H1 (cell line): Measurements from ENCODE around the gene BAZ2B. TPM values are rescaled to one million over a fixed set of nuclear protein-coding genes. Genes with fewer than 3 reads are reported as not detected.

Source experiments
- CTCF ChIA-PET: fragments of 300-600 bp; sonication (Branson Sonifier 250); formaldehyde crosslinking; loops from one replicate; lab custom pipeline; 2021; ENCODE audit not compliant: partially characterized antibody; lab: Charles Lee
- POLR2A ChIA-PET: fragments of 300-600 bp; sonication (Branson Sonifier 250); formaldehyde crosslinking; loops from one replicate; lab custom pipeline; 2021; ENCODE audit warnings: inconsistent platforms; ENCODE audit not compliant: partially characterized antibody; lab: Charles Lee
- DNase-seq, 2 experiments: peaks; one replicate each; pipeline versions ENCODE4 v3.0.0 to v3.0.0-alpha.2; 2010 to 2022; ENCODE audit warnings: low spot score in 2 of 2, low read depth in 1 of 2, mixed read lengths in 1 of 2
- FAIRE-seq: peaks from 2 replicates; lab custom pipeline; 2011; peaks lifted over from hg19 to GRCh38; lab: Jason Lieb, UNC
- H2AFZ ChIP-seq: 2 replicates; pipeline ENCODE4 v1.8.1; 2012; ENCODE audit warnings: low read length, inconsistent platforms
- H2AK5ac ChIP-seq: 2 replicates; pipeline ENCODE4 v1.6.1; 2013; ENCODE audit warnings: low read depth, low read length
- H2BK120ac ChIP-seq: replicated peaks from 2 replicates; pipeline ENCODE3; 2013; ENCODE audit warnings: low read depth, low read length, inconsistent platforms
- H2BK12ac ChIP-seq: 2 replicates; pipeline ENCODE4 v1.6.1; 2013; ENCODE audit warnings: low read depth, low read length
- H2BK15ac ChIP-seq: 2 replicates; pipeline ENCODE4 v1.6.1; 2013; ENCODE audit warnings: low read length
- H2BK20ac ChIP-seq: 2 replicates; pipeline ENCODE4 v1.6.1; 2013; ENCODE audit warnings: low read length
- H2BK5ac ChIP-seq: 2 replicates; pipeline ENCODE4 v1.6.1; 2013; ENCODE audit warnings: low read depth, low read length
- H3K14ac ChIP-seq: 2 replicates; pipeline ENCODE4 v1.6.1; 2013; ENCODE audit warnings: inconsistent platforms; ENCODE audit not compliant: insufficient read length
- H3K18ac ChIP-seq: 2 replicates; pipeline ENCODE4 v1.6.1; 2013; ENCODE audit warnings: low read length; ENCODE audit errors: extremely low read depth
- H3K23ac ChIP-seq: 2 replicates; pipeline ENCODE4 v1.6.1; 2013; ENCODE audit warnings: inconsistent platforms; ENCODE audit not compliant: insufficient read length
- H3K23me2 ChIP-seq: 2 replicates; pipeline ENCODE4 v1.6.1; 2013; ENCODE audit warnings: low read depth, low read length
- H3K27ac ChIP-seq: 2 replicates; pipeline ENCODE4 v1.6.1; 2011; ENCODE audit warnings: low read depth, low read length, inconsistent platforms
- H3K27me3 ChIP-seq, 4 experiments: replicated peaks in 1 of 4; 1 replicate in 1 of 4; 2 replicates in 3 of 4; pipeline versions ENCODE4 v1.6.1 to v1.8.1; 2011 to 2013; ENCODE audit warnings: low read length in 3 of 4, mild to moderate bottlenecking in 3 of 4, inconsistent platforms in 2 of 4, mixed read lengths in 2 of 4, moderate library complexity in 1 of 4; ENCODE audit not compliant: control insufficient read depth in 3 of 4, insufficient read depth in 3 of 4; ENCODE audit errors: extremely low read depth in 1 of 4
- H3K36me3 ChIP-seq, 4 experiments: 2 replicates each; pipeline versions ENCODE4 v1.6.1 to v1.8.1; 2011 to 2013; ENCODE audit warnings: mild to moderate bottlenecking in 4 of 4, low read length in 3 of 4, moderate library complexity in 2 of 4, control low read depth in 1 of 4, inconsistent platforms in 1 of 4; ENCODE audit not compliant: insufficient read depth in 4 of 4, control insufficient read depth in 2 of 4
- H3K4ac ChIP-seq: replicated peaks from 2 replicates; pipeline ENCODE3; 2013; ENCODE audit warnings: low read length, low read depth, mixed read lengths, inconsistent platforms; ENCODE audit not compliant: insufficient read length
- H3K4me1 ChIP-seq, 4 experiments: replicated peaks in 1 of 4; 1 replicate in 1 of 4; 2 replicates in 3 of 4; pipeline versions ENCODE4 v1.6.1 to v1.8.1; 2011 to 2013; ENCODE audit warnings: low read length in 3 of 4, inconsistent platforms in 2 of 4, mixed read lengths in 1 of 4; ENCODE audit not compliant: insufficient read depth in 4 of 4, control insufficient read depth in 3 of 4
- H3K4me2 ChIP-seq, 2 experiments: 2 replicates each; pipeline versions ENCODE4 v1.6.1 to v1.8.1; 2011 to 2013; ENCODE audit warnings: low read depth in 2 of 2, low read length in 2 of 2, control low read depth in 1 of 2, inconsistent platforms in 1 of 2, mild to moderate bottlenecking in 1 of 2; ENCODE audit not compliant: insufficient read depth in 1 of 2
- H3K4me3 ChIP-seq, 4 experiments: fragments of 200-600, 300-600 bp in 1 of 4; sonication (generic), shearing (Covaris generic), sonication (Bioruptor Twin) in 1 of 4; 2 replicates each; pipeline versions ENCODE4 v1.5.1 to v1.8.1; 2011 to 2016; ENCODE audit warnings: low read length in 4 of 4, low read depth in 3 of 4, control low read depth in 2 of 4, inconsistent platforms in 2 of 4, mild to moderate bottlenecking in 2 of 4, mixed read lengths in 1 of 4, moderate library complexity in 1 of 4; ENCODE audit not compliant: insufficient read depth in 2 of 4; ENCODE audit errors: extremely low read depth in 1 of 4
- H3K56ac ChIP-seq: replicated peaks from 2 replicates; pipeline ENCODE3; 2013; ENCODE audit warnings: low read depth, mild to moderate bottlenecking, mixed read lengths, low read length, inconsistent platforms; ENCODE audit not compliant: insufficient read length
- H3K79me1 ChIP-seq: 2 replicates; pipeline ENCODE4 v1.6.1; 2013; ENCODE audit warnings: low read depth, low read length, control low read depth
- H3K79me2 ChIP-seq, 2 experiments: 2 replicates each; pipeline versions ENCODE4 v1.6.1 to v1.8.1; 2012 to 2013; ENCODE audit warnings: low read length in 2 of 2, mild to moderate bottlenecking in 2 of 2, inconsistent platforms in 1 of 2; ENCODE audit not compliant: insufficient read depth in 2 of 2, control insufficient read depth in 1 of 2
- H3K9ac ChIP-seq, 4 experiments: replicated peaks in 1 of 4; 1 replicate in 1 of 4; 2 replicates in 3 of 4; pipeline versions ENCODE4 v1.6.1 to v1.8.1; 2011 to 2013; ENCODE audit warnings: low read depth in 3 of 4, low read length in 3 of 4, control low read depth in 2 of 4, mild to moderate bottlenecking in 2 of 4, moderate library complexity in 2 of 4, inconsistent platforms in 1 of 4; ENCODE audit errors: extremely low read depth in 1 of 4
- H3K9me3 ChIP-seq, 2 experiments: 2 replicates each; pipeline versions ENCODE4 v1.6.1 to v1.8.1; 2012 to 2013; ENCODE audit warnings: mild to moderate bottlenecking in 2 of 2, moderate library complexity in 2 of 2, control low read depth in 1 of 2, inconsistent platforms in 1 of 2, low read depth in 1 of 2, low read length in 1 of 2, mixed read lengths in 1 of 2; ENCODE audit not compliant: insufficient read depth in 2 of 2
- H4K20me1 ChIP-seq, 2 experiments: replicated peaks in 1 of 2; 2 replicates each; pipeline versions ENCODE3 to v1.8.1; 2011 to 2013; ENCODE audit warnings: inconsistent platforms in 2 of 2, low read length in 2 of 2, mild to moderate bottlenecking in 1 of 2; ENCODE audit not compliant: insufficient read depth in 2 of 2, control insufficient read depth in 1 of 2
- H4K5ac ChIP-seq: 2 replicates; pipeline ENCODE4 v1.6.1; 2013; ENCODE audit warnings: low read length, low read depth, mixed read lengths, inconsistent platforms; ENCODE audit not compliant: insufficient read length
- H4K8ac ChIP-seq: 2 replicates; pipeline ENCODE4 v1.8.0; 2013; ENCODE audit warnings: mild to moderate bottlenecking, moderate library complexity, low read length, inconsistent platforms; ENCODE audit not compliant: insufficient read depth; ENCODE audit errors: extremely low read depth
- H4K91ac ChIP-seq: replicated peaks from 2 replicates; pipeline ENCODE3; 2013; ENCODE audit warnings: low read length, mixed read lengths, inconsistent platforms; ENCODE audit not compliant: insufficient read length
- ATF2 ChIP-seq: IDR thresholded peaks from 2 replicates; pipeline ENCODE4 v1.6.1; 2012; ENCODE audit warnings: low read length, inconsistent platforms
- CHD1 ChIP-seq: IDR thresholded peaks from 2 replicates; pipeline ENCODE4 v1.6.1; 2012; ENCODE audit warnings: low read depth, low read length, improper control_type of control experiment
- CTCF ChIP-seq, 3 experiments: IDR thresholded peaks; 1 replicate in 2 of 3; 2 replicates in 1 of 3; pipeline versions ENCODE4 v1.5.1 to v1.6.1; 2011; ENCODE audit warnings: low read length in 3 of 3, mild to moderate bottlenecking in 3 of 3, inconsistent platforms in 2 of 3, low read depth in 1 of 3, moderate library complexity in 1 of 3; ENCODE audit not compliant: insufficient read depth in 1 of 3; ENCODE audit errors: control extremely low read depth in 1 of 3
- KDM4A ChIP-seq: IDR thresholded peaks from one replicate; pipeline ENCODE4 v1.7.1; 2012; ENCODE audit warnings: low read depth, mild to moderate bottlenecking, moderate library complexity, low read length, inconsistent platforms; ENCODE audit not compliant: severe bottlenecking
- RAD21 ChIP-seq, 2 experiments: IDR thresholded peaks in 1 of 2; conservative IDR thresholded peaks in 1 of 2; 2 replicates each; pipeline ENCODE4 v1.6.1; 2011; ENCODE audit warnings: low read depth in 2 of 2, low read length in 2 of 2, improper control_type of control experiment in 1 of 2, inconsistent platforms in 1 of 2, mild to moderate bottlenecking in 1 of 2, moderate library complexity in 1 of 2
- SIN3A ChIP-seq, 2 experiments: IDR thresholded peaks in 1 of 2; conservative IDR thresholded peaks in 1 of 2; 2 replicates each; pipeline ENCODE4 v1.6.1; 2011 to 2012; ENCODE audit warnings: low read length in 2 of 2, improper control_type of control experiment in 1 of 2, low read depth in 1 of 2, mild to moderate bottlenecking in 1 of 2
- WGBS, 2 experiments: shearing (Covaris generic) in 1 of 2; methylation state at CpG; one replicate each; pipeline versions ENCODE4 v1.1.6 to v1.1.7; 2013 to 2015; ENCODE audit warnings: low lambda C conversion rate in 2 of 2, mixed read lengths in 2 of 2, inconsistent platforms in 1 of 2, low coverage in 1 of 2, missing lambda C conversion rate in 1 of 2; ENCODE audit not compliant: insufficient replicate concordance in 2 of 2, insufficient coverage in 1 of 2, insufficient read length in 1 of 2; ENCODE audit errors: extremely low coverage in 1 of 2, missing lambda C conversion rate in 1 of 2; 5-methylcytosine and 5-hydroxymethylcytosine counted together
- polyA plus RNA-seq, 7 experiments: library from polyadenylated mRNA; depleted of rRNA in 3 of 7; stranded (reverse) in 5 of 7; unstranded in 2 of 7; fragments of >200 nt in 5 of 7; fragments of 200-250 nt in 2 of 7; gene quantifications; 1 replicate in 5 of 7; 2 replicates in 1 of 7; 4 replicates in 1 of 7; pipeline versions ENCODE4 v1.2.1 to v1.2.3, GENCODE V29; 2011 to 2013; ENCODE audit warnings: missing spikeins in 2 of 7, mixed read lengths in 2 of 7
- total RNA-seq: library from RNA; stranded (reverse); fragmentation: NEBNext Ultra II Directional; extraction: Animal tissue kit (Norgen Biotek cat#: 25700); gene quantifications from 2 replicates; pipeline ENCODE4 v1.2.1, GENCODE V29; 2021

Gene BAZ2B
- total and polyA plus RNA-seq, 2 of the 8 experiments (the other 6 are each of a cell fraction or from before 2014, with no cell fraction given) = 15.2 to 46.3 TPM

GRCh38 chr2:159475793-159476192, 140.6 kb downstream of the BAZ2B start:
- WGBS, 2 experiments = 76% methylated on average over 4 of the region's 4 CpGs; no CpG with 5 or more reads in 1 of the 2 experiments
- POLR2A ChIA-PET = no interaction called here
- CTCF ChIA-PET = interaction anchor here (0.5 to 1.5 kb wide), 4 partner anchors 8 to 392 kb away, joined by 3 to 4 read pairs (median 3); no protein-coding TSS in a partner anchor

More at GRCh38 chr2:159475793-159476192, 140.6 kb downstream of the BAZ2B start:
- no peaks in the 10 kb centered on the region for H3K79me1 ChIP-seq
- no peak overlapping the region for H3K14ac ChIP-seq
- FAIRE-seq (no peak), DNase-seq (no peak)
- H4K8ac ChIP-seq = no peak overlapping the region
- H2AFZ ChIP-seq = no peak overlapping the region
- no peak overlapping the region for H2BK15ac ChIP-seq
- H3K56ac ChIP-seq = no peak overlapping the region
- H3K4me2 ChIP-seq = no peak overlapping the region
- H3K4me3 ChIP-seq = no peak overlapping the region
- H3K27me3 ChIP-seq = no peaks in the 10 kb centered on the region
- peaks cover 0 to 9% (median 2%) of the 10 kb centered on the region in 4 experiments; a peak in 5 of 8 replicates for H3K36me3 ChIP-seq
- no peak overlapping the region for H4K91ac ChIP-seq
- H3K23me2 ChIP-seq = no peaks in the 10 kb centered on the region
- no peak overlapping the region for H3K4ac ChIP-seq
- H2AK5ac ChIP-seq = no peak overlapping the region
- no peak overlapping the region for H3K27ac ChIP-seq
- H3K9me3 ChIP-seq = no peaks in the 10 kb centered on the region
- H4K5ac ChIP-seq = no peak overlapping the region
- no peaks in the 10 kb centered on the region for H3K4me1 ChIP-seq
- no peak overlapping the region for H3K23ac ChIP-seq
- no peak overlapping the region for H2BK5ac ChIP-seq
- H2BK20ac ChIP-seq = no peak overlapping the region
- H4K20me1 ChIP-seq = no peaks in the 10 kb centered on the region
- no peak for TF ChIP-seq ATF2
- no peak for TF ChIP-seq KDM4A
- TF ChIP-seq RAD21 (IDR thresholded peaks at IDR 0.05 in 1 of 2, conservative IDR thresholded peaks at IDR 0.05 in 1 of 2; ENCODE audit: low read depth in 2 of 2, low read length in 2 of 2) = peak; percentile 32 to 44; a peak in 3 of 4 replicates
- TF ChIP-seq SIN3A (conservative IDR thresholded peaks at IDR 0.05 in 1 of 2, IDR thresholded peaks at IDR 0.05 in 1 of 2; ENCODE audit: low read depth in 1 of 2, low read length in 2 of 2) = no peak
- TF ChIP-seq CHD1 = no peak
- peak in 2 of 3 experiments; percentile 23 to 25; a peak in 2 of 4 replicates for TF ChIP-seq CTCF (IDR thresholded peaks at IDR 0.05; ENCODE audit: control extremely low read depth in 1 of 3, insufficient read depth in 1 of 3, low read depth in 1 of 3, low read length in 3 of 3)
- H3K79me2 ChIP-seq = no peaks in the 10 kb centered on the region
- no peak overlapping the region for H3K9ac ChIP-seq
- H2BK120ac ChIP-seq = no peak overlapping the region
- H2BK12ac ChIP-seq = no peak overlapping the region
- H3K18ac ChIP-seq = no peak overlapping the region
